A549 (cell line): ENCODE measurements around the gene TP53BP1.

ENCODE experiments used
- CEBPB ChIP-seq, 2 experiments: fragments of >200 bp in 1 of 2; sonication (Bioruptor Twin) in 1 of 2; formaldehyde crosslinking in 1 of 2; IDR thresholded peaks; 2 replicates each; pipeline ENCODE4 v1.6.1; 2012 to 2016
- CTCF ChIP-seq: fragments of >200 bp; sonication (Bioruptor Twin); formaldehyde crosslinking; IDR thresholded peaks from 3 replicates; pipeline ENCODE4 v1.5.1; 2016
- EHMT2 ChIP-seq: fragments of 200-600 bp; sonication (generic); IDR thresholded peaks from 2 replicates; pipeline ENCODE4 v1.6.1; 2016; ENCODE audit warnings: antibody characterized with exemption, low read depth, mild to moderate bottlenecking, moderate library complexity
- JUN ChIP-seq, 2 experiments: fragments of >200 bp; sonication (Bioruptor Twin); formaldehyde crosslinking; IDR thresholded peaks; 2 replicates in 1 of 2; 3 replicates in 1 of 2; pipeline ENCODE4 v1.6.1; 2016 to 2017
- MAFK ChIP-seq: fragments of 450-650 bp; IDR thresholded peaks from 2 replicates; pipeline ENCODE4 v1.6.1; 2014; ENCODE audit not compliant: partially characterized antibody
- MYC ChIP-seq: IDR thresholded peaks from 2 replicates; pipeline ENCODE4 v1.6.1; 2012; ENCODE audit warnings: mild to moderate bottlenecking, inconsistent platforms, low read length, improper control_type of control experiment, borderline replicate concordance
- PHF8 ChIP-seq: fragments of 200-600 bp; sonication (generic); IDR thresholded peaks from 2 replicates; pipeline ENCODE4 v1.6.1; 2016; ENCODE audit warnings: low read depth, mild to moderate bottlenecking, antibody characterized with exemption, moderate library complexity, borderline replicate concordance
- POLR2A ChIP-seq: IDR thresholded peaks from 2 replicates; pipeline ENCODE4 v1.6.1; 2012; ENCODE audit warnings: mild to moderate bottlenecking, low read length
- RAD21 ChIP-seq, 2 experiments: fragments of >200 bp in 1 of 2; sonication (Bioruptor Twin) in 1 of 2; formaldehyde crosslinking in 1 of 2; IDR thresholded peaks in 1 of 2; conservative IDR thresholded peaks in 1 of 2; 2 replicates in 1 of 2; 3 replicates in 1 of 2; pipeline ENCODE4 v1.6.1; 2012 to 2018; ENCODE audit warnings: inconsistent platforms in 1 of 2
- REST ChIP-seq: fragments of 200-600 bp; sonication (generic); IDR thresholded peaks from 2 replicates; pipeline ENCODE4 v1.6.1; 2016; ENCODE audit warnings: antibody characterized with exemption, mild to moderate bottlenecking, moderate library complexity
- RFX5 ChIP-seq: fragments of 450-650 bp; IDR thresholded peaks from 2 replicates; pipeline ENCODE4 v1.7.1; 2014; ENCODE audit warnings: antibody characterized with exemption, mild to moderate bottlenecking, moderate library complexity
- RNF2 ChIP-seq: fragments of 200-600 bp; sonication (generic); IDR thresholded peaks from 2 replicates; pipeline ENCODE4 v1.6.1; 2016; ENCODE audit warnings: low read depth, mild to moderate bottlenecking, antibody characterized with exemption, moderate library complexity, borderline replicate concordance
- SREBF2 ChIP-seq: fragments of 450-650 bp; IDR thresholded peaks from 2 replicates; pipeline ENCODE4 v1.6.1; 2014; ENCODE audit warnings: mild to moderate bottlenecking, moderate library complexity
- TP53 ChIP-seq: fragments of 250-450 bp; sonication (Bioruptor Pico); IDR thresholded peaks from 2 replicates; pipeline ENCODE4 v1.5.0; 2021; ENCODE audit warnings: mild to moderate bottlenecking, moderate library complexity

- TF ChIP-seq CTCF (no peak), REST (no peak), POLR2A (no peak), SREBF2 (no peak), MYC (no peak), MAFK (no peak), RNF2 (no peak), EHMT2 (no peak), JUN (IDR thresholded peaks at IDR 0.05) (no peak), PHF8 (no peak), CEBPB (IDR thresholded peaks at IDR 0.05) (no peak), TP53 (CRISPR knock-in tag) (no peak), RFX5 (no peak), RAD21 (conservative IDR thresholded peaks at IDR 0.05 in 1 of 2, IDR thresholded peaks at IDR 0.05 in 1 of 2) (no peak)
Measured at GRCh38 chr15:43449981-43450380, 43.0 kb downstream of the TP53BP1 start.
